Sigmoid colon (tissue), 4 donors: ENCODE measurements around the gene UST.

Experiments used
- EP300 ChIP-seq, 4 donors: sonication (generic); formaldehyde crosslinking; IDR thresholded peaks; one replicate each; pipeline ENCODE4 v1.6.1; 2017; ENCODE audit warnings: antibody characterized with exemption in 4 of 4
- POLR2A ChIP-seq, 2 donors: fragments of 450-650 bp; IDR thresholded peaks; one replicate each; pipeline ENCODE4 v1.6.1; 2016; ENCODE audit warnings: antibody characterized with exemption in 2 of 2, mild to moderate bottlenecking in 2 of 2, moderate library complexity in 2 of 2
- TF ChIP-seq, protein P1 (sequence below), 4 experiments: fragments of 450-650 bp in 3 of 4; fragments of 200-600 bp in 1 of 4; IDR thresholded peaks; one replicate each; pipeline ENCODE4 v1.5.1; 2016 to 2019; ENCODE audit warnings: antibody characterized with exemption in 4 of 4, mild to moderate bottlenecking in 3 of 4, moderate library complexity in 2 of 4

DNA sequence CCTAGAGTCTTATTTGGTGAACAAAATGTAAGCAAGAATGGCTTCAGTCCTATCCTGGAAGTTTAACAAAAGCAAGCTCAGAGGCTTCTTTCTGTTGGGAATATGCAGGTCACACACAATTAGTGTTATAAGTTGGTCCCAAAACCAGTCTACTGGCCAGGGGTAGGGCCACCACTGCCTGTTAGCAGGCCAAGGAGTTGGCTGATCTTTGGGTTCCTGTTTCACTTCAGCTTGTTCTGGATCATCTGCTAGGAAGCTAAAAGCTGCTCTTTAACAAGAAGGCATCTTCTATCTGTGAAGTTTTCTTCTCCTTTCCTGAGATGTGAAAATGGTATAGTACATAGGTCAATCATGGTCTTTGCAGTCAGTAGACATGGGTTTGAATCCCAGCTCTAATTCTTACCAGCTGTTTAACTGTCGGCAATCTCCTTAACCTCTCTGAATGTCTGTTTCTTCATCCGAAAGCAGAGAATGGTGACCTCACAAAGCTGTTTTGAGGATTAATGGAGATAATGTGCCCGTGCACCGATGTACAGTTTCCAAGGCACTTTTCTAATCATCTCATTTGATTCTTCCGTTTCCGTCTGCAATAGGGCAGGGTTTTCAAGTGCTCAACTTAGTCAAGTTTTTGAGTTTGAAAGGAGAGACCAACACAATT lies 299.5 kb downstream of the UST start:
- TF ChIP-seq, protein P1, sequence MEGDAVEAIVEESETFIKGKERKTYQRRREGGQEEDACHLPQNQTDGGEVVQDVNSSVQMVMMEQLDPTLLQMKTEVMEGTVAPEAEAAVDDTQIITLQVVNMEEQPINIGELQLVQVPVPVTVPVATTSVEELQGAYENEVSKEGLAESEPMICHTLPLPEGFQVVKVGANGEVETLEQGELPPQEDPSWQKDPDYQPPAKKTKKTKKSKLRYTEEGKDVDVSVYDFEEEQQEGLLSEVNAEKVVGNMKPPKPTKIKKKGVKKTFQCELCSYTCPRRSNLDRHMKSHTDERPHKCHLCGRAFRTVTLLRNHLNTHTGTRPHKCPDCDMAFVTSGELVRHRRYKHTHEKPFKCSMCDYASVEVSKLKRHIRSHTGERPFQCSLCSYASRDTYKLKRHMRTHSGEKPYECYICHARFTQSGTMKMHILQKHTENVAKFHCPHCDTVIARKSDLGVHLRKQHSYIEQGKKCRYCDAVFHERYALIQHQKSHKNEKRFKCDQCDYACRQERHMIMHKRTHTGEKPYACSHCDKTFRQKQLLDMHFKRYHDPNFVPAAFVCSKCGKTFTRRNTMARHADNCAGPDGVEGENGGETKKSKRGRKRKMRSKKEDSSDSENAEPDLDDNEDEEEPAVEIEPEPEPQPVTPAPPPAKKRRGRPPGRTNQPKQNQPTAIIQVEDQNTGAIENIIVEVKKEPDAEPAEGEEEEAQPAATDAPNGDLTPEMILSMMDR (IDR thresholded peaks at IDR 0.05), result no peak
- no peak for TF ChIP-seq POLR2A (IDR thresholded peaks at IDR 0.05)
- TF ChIP-seq EP300 (IDR thresholded peaks at IDR 0.05), result no peak
